ENCODE data around the gene NFIL3. TPM values are rescaled to one million over a fixed set of nuclear protein-coding genes. Genes with fewer than 3 reads are reported as not detected.

NFIL3 gene
- total and polyA plus RNA-seq, 2 of the 8 experiments (the other 6 are each of a cell fraction or from before 2014, with no cell fraction given), result 3.4 to 13.5 TPM

DNA sequence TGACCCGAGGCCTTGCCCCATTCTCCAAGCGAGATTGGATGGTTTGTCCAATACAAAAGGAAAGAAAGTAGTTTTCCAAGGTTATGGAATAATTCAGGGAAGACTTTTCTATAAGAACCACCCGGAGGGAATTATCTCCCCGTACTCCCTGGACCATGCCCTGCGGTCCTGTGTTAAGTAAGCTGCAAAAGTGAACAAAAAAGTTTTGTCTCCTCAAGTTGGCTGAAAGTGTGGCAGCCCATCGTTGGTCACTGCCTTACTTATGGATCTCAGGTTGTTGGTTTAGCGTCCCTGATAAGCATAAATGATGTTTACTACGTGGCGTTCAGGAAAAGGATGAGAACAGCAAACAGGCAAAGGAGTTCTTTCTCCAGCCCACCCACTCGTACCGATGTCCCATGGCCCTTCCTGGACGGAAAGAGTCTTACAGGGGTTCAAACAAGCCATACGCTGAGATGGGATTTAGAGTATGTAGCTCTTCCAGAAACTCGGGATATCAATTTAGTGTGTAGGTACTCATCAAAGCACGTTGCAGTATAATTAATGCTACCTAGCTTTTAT lies 61.5 kb downstream of the NFIL3 start (continued):
- TF ChIP-seq, protein P1, sequence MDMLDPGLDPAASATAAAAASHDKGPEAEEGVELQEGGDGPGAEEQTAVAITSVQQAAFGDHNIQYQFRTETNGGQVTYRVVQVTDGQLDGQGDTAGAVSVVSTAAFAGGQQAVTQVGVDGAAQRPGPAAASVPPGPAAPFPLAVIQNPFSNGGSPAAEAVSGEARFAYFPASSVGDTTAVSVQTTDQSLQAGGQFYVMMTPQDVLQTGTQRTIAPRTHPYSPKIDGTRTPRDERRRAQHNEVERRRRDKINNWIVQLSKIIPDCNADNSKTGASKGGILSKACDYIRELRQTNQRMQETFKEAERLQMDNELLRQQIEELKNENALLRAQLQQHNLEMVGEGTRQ (IDR thresholded peaks at IDR 0.05; ENCODE audit: low read length), result no peak
- no peak for TF ChIP-seq EGR1 (IDR thresholded peaks at IDR 0.05; ENCODE audit: borderline replicate concordance, low read depth, low read length)
- no peak for TF ChIP-seq CHD7 (IDR thresholded peaks at IDR 0.05; ENCODE audit: insufficient replicate concordance, low read length)
- no peak for TF ChIP-seq TBP (IDR thresholded peaks at IDR 0.05; ENCODE audit: low read depth, low read length)
- no peak for TF ChIP-seq SRF (IDR thresholded peaks at IDR 0.05; ENCODE audit: low read depth, low read length)
- no peak for TF ChIP-seq CTBP2 (IDR thresholded peaks at IDR 0.05; ENCODE audit: borderline replicate concordance, insufficient read depth, insufficient read length, low read length)

Measured in H1 (cell line).